ENCODE measurements around the gene RHOV.

Gene RHOV

GRCh38 chr15:40873694-40874561, at the start of gene RHOV:
TSS of gene RHOV (minus strand) at chr15:40874234. CDS start at chr15:40874139, 95 bp downstream.
- DNase-seq (ENCODE audit: extremely low spot score), result peak; percentile 67
- CTCF ChIA-PET, result interaction anchor here (0.7 to 2.6 kb wide), 7 partner anchors 16 to 325 kb away, joined by 3 to 41 read pairs (median 5); partner anchors contain the start of gene VPS18

GRCh38 chr15:40923551-40923950, 49.5 kb upstream of the RHOV start:
- POLR2A ChIA-PET, result interaction anchor here (2.6 kb wide), 1 partner anchor 29 kb away, joined by 12 read pairs; the partner anchor contains the start of gene CHAC1
- TF ChIP-seq ZNF384 (IDR thresholded peaks at IDR 0.05), result no peak
- TF ChIP-seq FOXM1 (IDR thresholded peaks at IDR 0.05; ENCODE audit: borderline replicate concordance), result no peak
- TF ChIP-seq ARNT (IDR thresholded peaks at IDR 0.05), result no peak
- TF ChIP-seq FOXA1 (IDR thresholded peaks at IDR 0.05), result no peak
- TF ChIP-seq SUZ12 (IDR thresholded peaks at IDR 0.05), result no peak
- no peak for TF ChIP-seq L3MBTL2 (conservative IDR thresholded peaks at IDR 0.05)
- no peak for TF ChIP-seq TARDBP (IDR thresholded peaks at IDR 0.05)
- TF ChIP-seq ELF4 (IDR thresholded peaks at IDR 0.05), result no peak
- no peak for TF ChIP-seq FOXK2 (IDR thresholded peaks at IDR 0.05)
- no peak for TF ChIP-seq LEF1 (IDR thresholded peaks at IDR 0.05; ENCODE audit: borderline replicate concordance)
- no peak for TF ChIP-seq CTBP1 (IDR thresholded peaks at IDR 0.05; ENCODE audit: borderline replicate concordance)
- TF ChIP-seq HDGF (IDR thresholded peaks at IDR 0.05; ENCODE audit: borderline replicate concordance), result no peak
- TF ChIP-seq NFRKB (IDR thresholded peaks at IDR 0.05), result no peak
- DNase-seq (ENCODE audit: extremely low spot score), result no peak

More at GRCh38 chr15:40873694-40874561, at the start of gene RHOV:
- POLR2A ChIA-PET, result interaction anchor here (0.6 to 2.4 kb wide), 11 partner anchors 10 to 179 kb away, joined by 3 to 17 read pairs (median 4); partner anchors contain the start of genes CHAC1, RAD51 and VPS18
- TF ChIP-seq BHLHE40 (IDR thresholded peaks at IDR 0.05; ENCODE audit: borderline replicate concordance) (no peak), L3MBTL2 (conservative IDR thresholded peaks at IDR 0.05) (0 out of 2 replicates have a peak, but pooled peaks have one; percentile 9), TARDBP (IDR thresholded peaks at IDR 0.05) (no peak), ARNT (IDR thresholded peaks at IDR 0.05) (no peak), HDGF (IDR thresholded peaks at IDR 0.05; ENCODE audit: borderline replicate concordance) (no peak), FOXA1 (IDR thresholded peaks at IDR 0.05) (no peak), FOXK2 (IDR thresholded peaks at IDR 0.05) (no peak), NFRKB (IDR thresholded peaks at IDR 0.05) (no peak)
- TF ChIP-seq, protein P1, sequence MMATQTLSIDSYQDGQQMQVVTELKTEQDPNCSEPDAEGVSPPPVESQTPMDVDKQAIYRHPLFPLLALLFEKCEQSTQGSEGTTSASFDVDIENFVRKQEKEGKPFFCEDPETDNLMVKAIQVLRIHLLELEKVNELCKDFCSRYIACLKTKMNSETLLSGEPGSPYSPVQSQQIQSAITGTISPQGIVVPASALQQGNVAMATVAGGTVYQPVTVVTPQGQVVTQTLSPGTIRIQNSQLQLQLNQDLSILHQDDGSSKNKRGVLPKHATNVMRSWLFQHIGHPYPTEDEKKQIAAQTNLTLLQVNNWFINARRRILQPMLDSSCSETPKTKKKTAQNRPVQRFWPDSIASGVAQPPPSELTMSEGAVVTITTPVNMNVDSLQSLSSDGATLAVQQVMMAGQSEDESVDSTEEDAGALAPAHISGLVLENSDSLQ (IDR thresholded peaks at IDR 0.05), result peak; percentile 88

GRCh38 chr15:40922608-40923005, 48.6 kb upstream of the RHOV start:
- POLR2A ChIA-PET, result interaction anchor here (2.6 kb wide), 1 partner anchor 30 kb away, joined by 12 read pairs; the partner anchor contains the start of gene CHAC1
- TF ChIP-seq L3MBTL2 (conservative IDR thresholded peaks at IDR 0.05), result no peak
- no peak for TF ChIP-seq TARDBP (IDR thresholded peaks at IDR 0.05)
- no peak for TF ChIP-seq BHLHE40 (IDR thresholded peaks at IDR 0.05; ENCODE audit: borderline replicate concordance)
- no peak for TF ChIP-seq SUZ12 (IDR thresholded peaks at IDR 0.05)
- TF ChIP-seq SP1 (IDR thresholded peaks at IDR 0.05), result no peak
- no peak for DNase-seq (ENCODE audit: extremely low spot score)
- CTCF ChIA-PET, result interaction anchor here (1.3 kb wide), 1 partner anchor 64 kb away, joined by 3 read pairs; no protein-coding TSS in a partner anchor

More at GRCh38 chr15:40923551-40923950, 49.5 kb upstream of the RHOV start:
- CTCF ChIA-PET, result interaction anchor here (1.1 kb wide), 1 partner anchor 18 kb away, joined by 8 read pairs; no protein-coding TSS in a partner anchor

DNA sequence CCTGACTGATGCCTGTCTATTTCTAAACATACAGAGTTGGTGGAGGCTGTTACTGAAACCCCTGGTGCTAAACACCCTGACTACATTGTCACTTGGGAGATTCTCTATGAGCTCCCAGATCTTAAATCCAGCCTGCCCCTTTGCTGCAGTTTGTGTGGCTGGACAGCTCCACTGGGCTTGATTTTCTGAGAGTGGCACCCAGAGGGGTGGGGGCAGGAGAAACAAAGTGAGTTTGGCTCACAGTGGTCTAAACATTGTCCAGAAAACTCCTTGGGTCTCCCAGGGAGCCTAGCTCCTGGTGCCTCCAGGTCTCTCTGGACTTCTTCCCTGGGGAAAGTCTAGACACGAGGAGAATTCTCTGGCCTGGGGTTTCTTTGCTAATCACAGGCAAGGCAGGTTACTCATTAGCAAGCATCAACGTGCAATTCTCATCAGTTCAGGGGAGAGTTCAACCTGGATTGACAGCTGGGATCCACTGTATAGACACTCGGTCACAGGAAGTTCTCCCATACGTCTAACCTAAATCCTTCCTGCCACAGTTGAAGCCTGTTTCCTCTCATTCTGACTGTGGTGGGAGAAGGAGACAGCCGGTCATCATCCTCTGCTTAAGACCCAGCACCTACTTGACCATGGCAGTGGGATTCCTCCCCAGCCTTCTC, 48.0 kb upstream of the RHOV start:
- no peak for DNase-seq (ENCODE audit: extremely low spot score)
- CTCF ChIA-PET, result interaction anchor here (0.8 to 1.3 kb wide), 3 partner anchors 9 to 63 kb away, joined by 3 to 5 read pairs (median 3); no protein-coding TSS in a partner anchor
- TF ChIP-seq, protein P1 (IDR thresholded peaks at IDR 0.05), result no peak
- TF ChIP-seq SUZ12 (IDR thresholded peaks at IDR 0.05) (no peak), LEF1 (IDR thresholded peaks at IDR 0.05; ENCODE audit: borderline replicate concordance) (no peak), SP1 (IDR thresholded peaks at IDR 0.05) (no peak), FOXM1 (IDR thresholded peaks at IDR 0.05; ENCODE audit: borderline replicate concordance) (no peak)
- POLR2A ChIA-PET, result interaction anchor here (0.9 to 2.6 kb wide), 2 partner anchors 31 kb away, joined by 3 to 12 read pairs; partner anchors contain the start of gene CHAC1

- POLR2A ChIA-PET, result interaction anchor here (1.2 to 3.0 kb wide), 3 partner anchors 11 to 34 kb away, joined by 3 to 12 read pairs (median 6); partner anchors contain the start of gene CHAC1
- no peak for DNase-seq (ENCODE audit: extremely low spot score)
- no peak for TF ChIP-seq ARNT (IDR thresholded peaks at IDR 0.05)
- no peak for TF ChIP-seq SP1 (IDR thresholded peaks at IDR 0.05)
- no peak for TF ChIP-seq SUZ12 (IDR thresholded peaks at IDR 0.05)
- TF ChIP-seq FOXM1 (IDR thresholded peaks at IDR 0.05; ENCODE audit: borderline replicate concordance), result no peak
- CTCF ChIA-PET, result interaction anchor here (1.2 to 1.3 kb wide), 2 partner anchors 15 to 23 kb away, joined by 3 to 5 read pairs; no protein-coding TSS in a partner anchor
These were observed 44.9 kb upstream of the RHOV start for GRCh38 chr15:40918799-40919392.

Data from HEK293T (cell line).